H1 (cell line): ENCODE measurements around the gene MBP. TPM values are rescaled to one million over a fixed set of nuclear protein-coding genes. Genes with fewer than 3 reads are reported as not detected.

Experiments used
- CTCF ChIA-PET: fragments of 300-600 bp; sonication (Branson Sonifier 250); formaldehyde crosslinking; loops from one replicate; lab custom pipeline; 2021; ENCODE audit not compliant: partially characterized antibody; lab: Charles Lee
- POLR2A ChIA-PET: fragments of 300-600 bp; sonication (Branson Sonifier 250); formaldehyde crosslinking; loops from one replicate; lab custom pipeline; 2021; ENCODE audit warnings: inconsistent platforms; ENCODE audit not compliant: partially characterized antibody; lab: Charles Lee
- DNase-seq, 2 experiments: peaks; one replicate each; pipeline versions ENCODE4 v3.0.0 to v3.0.0-alpha.2; 2010 to 2022; ENCODE audit warnings: low spot score in 2 of 2, low read depth in 1 of 2, mixed read lengths in 1 of 2
- FAIRE-seq: peaks from 2 replicates; lab custom pipeline; 2011; peaks lifted over from hg19 to GRCh38; lab: Jason Lieb, UNC
- H2AFZ ChIP-seq: 2 replicates; pipeline ENCODE4 v1.8.1; 2012; ENCODE audit warnings: low read length, inconsistent platforms
- H2AK5ac ChIP-seq: 2 replicates; pipeline ENCODE4 v1.6.1; 2013; ENCODE audit warnings: low read depth, low read length
- H2BK120ac ChIP-seq: replicated peaks from 2 replicates; pipeline ENCODE3; 2013; ENCODE audit warnings: low read depth, low read length, inconsistent platforms
- H2BK12ac ChIP-seq: 2 replicates; pipeline ENCODE4 v1.6.1; 2013; ENCODE audit warnings: low read depth, low read length
- H2BK15ac ChIP-seq: 2 replicates; pipeline ENCODE4 v1.6.1; 2013; ENCODE audit warnings: low read length
- H2BK20ac ChIP-seq: 2 replicates; pipeline ENCODE4 v1.6.1; 2013; ENCODE audit warnings: low read length
- H2BK5ac ChIP-seq: 2 replicates; pipeline ENCODE4 v1.6.1; 2013; ENCODE audit warnings: low read depth, low read length
- H3K14ac ChIP-seq: 2 replicates; pipeline ENCODE4 v1.6.1; 2013; ENCODE audit warnings: inconsistent platforms; ENCODE audit not compliant: insufficient read length
- H3K18ac ChIP-seq: 2 replicates; pipeline ENCODE4 v1.6.1; 2013; ENCODE audit warnings: low read length; ENCODE audit errors: extremely low read depth
- H3K23ac ChIP-seq: 2 replicates; pipeline ENCODE4 v1.6.1; 2013; ENCODE audit warnings: inconsistent platforms; ENCODE audit not compliant: insufficient read length
- H3K23me2 ChIP-seq: 2 replicates; pipeline ENCODE4 v1.6.1; 2013; ENCODE audit warnings: low read depth, low read length
- H3K27ac ChIP-seq: 2 replicates; pipeline ENCODE4 v1.6.1; 2011; ENCODE audit warnings: low read depth, low read length, inconsistent platforms
- H3K27me3 ChIP-seq, 4 experiments: replicated peaks in 1 of 4; 1 replicate in 1 of 4; 2 replicates in 3 of 4; pipeline versions ENCODE4 v1.6.1 to v1.8.1; 2011 to 2013; ENCODE audit warnings: low read length in 3 of 4, mild to moderate bottlenecking in 3 of 4, inconsistent platforms in 2 of 4, mixed read lengths in 2 of 4, moderate library complexity in 1 of 4; ENCODE audit not compliant: control insufficient read depth in 3 of 4, insufficient read depth in 3 of 4; ENCODE audit errors: extremely low read depth in 1 of 4
- H3K36me3 ChIP-seq, 4 experiments: 2 replicates each; pipeline versions ENCODE4 v1.6.1 to v1.8.1; 2011 to 2013; ENCODE audit warnings: mild to moderate bottlenecking in 4 of 4, low read length in 3 of 4, moderate library complexity in 2 of 4, control low read depth in 1 of 4, inconsistent platforms in 1 of 4; ENCODE audit not compliant: insufficient read depth in 4 of 4, control insufficient read depth in 2 of 4
- H3K4ac ChIP-seq: replicated peaks from 2 replicates; pipeline ENCODE3; 2013; ENCODE audit warnings: low read length, low read depth, mixed read lengths, inconsistent platforms; ENCODE audit not compliant: insufficient read length
- H3K4me1 ChIP-seq, 4 experiments: replicated peaks in 1 of 4; 1 replicate in 1 of 4; 2 replicates in 3 of 4; pipeline versions ENCODE4 v1.6.1 to v1.8.1; 2011 to 2013; ENCODE audit warnings: low read length in 3 of 4, inconsistent platforms in 2 of 4, mixed read lengths in 1 of 4; ENCODE audit not compliant: insufficient read depth in 4 of 4, control insufficient read depth in 3 of 4
- H3K4me2 ChIP-seq, 2 experiments: 2 replicates each; pipeline versions ENCODE4 v1.6.1 to v1.8.1; 2011 to 2013; ENCODE audit warnings: low read depth in 2 of 2, low read length in 2 of 2, control low read depth in 1 of 2, inconsistent platforms in 1 of 2, mild to moderate bottlenecking in 1 of 2; ENCODE audit not compliant: insufficient read depth in 1 of 2
- H3K4me3 ChIP-seq, 4 experiments: fragments of 200-600, 300-600 bp in 1 of 4; sonication (generic), shearing (Covaris generic), sonication (Bioruptor Twin) in 1 of 4; 2 replicates each; pipeline versions ENCODE4 v1.5.1 to v1.8.1; 2011 to 2016; ENCODE audit warnings: low read length in 4 of 4, low read depth in 3 of 4, control low read depth in 2 of 4, inconsistent platforms in 2 of 4, mild to moderate bottlenecking in 2 of 4, mixed read lengths in 1 of 4, moderate library complexity in 1 of 4; ENCODE audit not compliant: insufficient read depth in 2 of 4; ENCODE audit errors: extremely low read depth in 1 of 4
- H3K56ac ChIP-seq: replicated peaks from 2 replicates; pipeline ENCODE3; 2013; ENCODE audit warnings: low read depth, mild to moderate bottlenecking, mixed read lengths, low read length, inconsistent platforms; ENCODE audit not compliant: insufficient read length
- H3K79me1 ChIP-seq: 2 replicates; pipeline ENCODE4 v1.6.1; 2013; ENCODE audit warnings: low read depth, low read length, control low read depth
- H3K79me2 ChIP-seq, 2 experiments: 2 replicates each; pipeline versions ENCODE4 v1.6.1 to v1.8.1; 2012 to 2013; ENCODE audit warnings: low read length in 2 of 2, mild to moderate bottlenecking in 2 of 2, inconsistent platforms in 1 of 2; ENCODE audit not compliant: insufficient read depth in 2 of 2, control insufficient read depth in 1 of 2
- H3K9ac ChIP-seq, 4 experiments: replicated peaks in 1 of 4; 1 replicate in 1 of 4; 2 replicates in 3 of 4; pipeline versions ENCODE4 v1.6.1 to v1.8.1; 2011 to 2013; ENCODE audit warnings: low read depth in 3 of 4, low read length in 3 of 4, control low read depth in 2 of 4, mild to moderate bottlenecking in 2 of 4, moderate library complexity in 2 of 4, inconsistent platforms in 1 of 4; ENCODE audit errors: extremely low read depth in 1 of 4
- H3K9me3 ChIP-seq, 2 experiments: 2 replicates each; pipeline versions ENCODE4 v1.6.1 to v1.8.1; 2012 to 2013; ENCODE audit warnings: mild to moderate bottlenecking in 2 of 2, moderate library complexity in 2 of 2, control low read depth in 1 of 2, inconsistent platforms in 1 of 2, low read depth in 1 of 2, low read length in 1 of 2, mixed read lengths in 1 of 2; ENCODE audit not compliant: insufficient read depth in 2 of 2
- H4K20me1 ChIP-seq, 2 experiments: replicated peaks in 1 of 2; 2 replicates each; pipeline versions ENCODE3 to v1.8.1; 2011 to 2013; ENCODE audit warnings: inconsistent platforms in 2 of 2, low read length in 2 of 2, mild to moderate bottlenecking in 1 of 2; ENCODE audit not compliant: insufficient read depth in 2 of 2, control insufficient read depth in 1 of 2
- H4K5ac ChIP-seq: 2 replicates; pipeline ENCODE4 v1.6.1; 2013; ENCODE audit warnings: low read length, low read depth, mixed read lengths, inconsistent platforms; ENCODE audit not compliant: insufficient read length
- H4K8ac ChIP-seq: 2 replicates; pipeline ENCODE4 v1.8.0; 2013; ENCODE audit warnings: mild to moderate bottlenecking, moderate library complexity, low read length, inconsistent platforms; ENCODE audit not compliant: insufficient read depth; ENCODE audit errors: extremely low read depth
- H4K91ac ChIP-seq: replicated peaks from 2 replicates; pipeline ENCODE3; 2013; ENCODE audit warnings: low read length, mixed read lengths, inconsistent platforms; ENCODE audit not compliant: insufficient read length
- BACH1 ChIP-seq: IDR thresholded peaks from 2 replicates; pipeline ENCODE4 v1.6.1; 2012; ENCODE audit warnings: low read length, improper control_type of control experiment
- EP300 ChIP-seq, 2 experiments: IDR thresholded peaks; 1 replicate in 1 of 2; 2 replicates in 1 of 2; pipeline ENCODE4 v1.6.1; 2011 to 2012; ENCODE audit warnings: low read depth in 2 of 2, low read length in 2 of 2, mild to moderate bottlenecking in 2 of 2, borderline replicate concordance in 1 of 2, inconsistent platforms in 1 of 2, moderate library complexity in 1 of 2
- WGBS, 2 experiments: shearing (Covaris generic) in 1 of 2; methylation state at CpG; one replicate each; pipeline versions ENCODE4 v1.1.6 to v1.1.7; 2013 to 2015; ENCODE audit warnings: low lambda C conversion rate in 2 of 2, mixed read lengths in 2 of 2, inconsistent platforms in 1 of 2, low coverage in 1 of 2, missing lambda C conversion rate in 1 of 2; ENCODE audit not compliant: insufficient replicate concordance in 2 of 2, insufficient coverage in 1 of 2, insufficient read length in 1 of 2; ENCODE audit errors: extremely low coverage in 1 of 2, missing lambda C conversion rate in 1 of 2; 5-methylcytosine and 5-hydroxymethylcytosine counted together
- polyA plus RNA-seq, 7 experiments: library from polyadenylated mRNA; depleted of rRNA in 3 of 7; stranded (reverse) in 5 of 7; unstranded in 2 of 7; fragments of >200 nt in 5 of 7; fragments of 200-250 nt in 2 of 7; gene quantifications; 1 replicate in 5 of 7; 2 replicates in 1 of 7; 4 replicates in 1 of 7; pipeline versions ENCODE4 v1.2.1 to v1.2.3, GENCODE V29; 2011 to 2013; ENCODE audit warnings: missing spikeins in 2 of 7, mixed read lengths in 2 of 7
- total RNA-seq: library from RNA; stranded (reverse); fragmentation: NEBNext Ultra II Directional; extraction: Animal tissue kit (Norgen Biotek cat#: 25700); gene quantifications from 2 replicates; pipeline ENCODE4 v1.2.1, GENCODE V29; 2021

The MBP gene
- total and polyA plus RNA-seq, 2 of the 8 experiments (the other 6 are each of a cell fraction or from before 2014, with no cell fraction given): 7.7 to 19.2 TPM

GRCh38 chr18:77032181-77032701 is 100.3 kb downstream of the MBP start:
- no peak overlapping the region for H2AFZ ChIP-seq
- H3K23me2 ChIP-seq: peaks cover 5% of the 10 kb centered on the region; the same call in 1 of the 2 replicates
- no peak overlapping the region for H2BK5ac ChIP-seq
- H2BK15ac ChIP-seq: no peak overlapping the region
- no peak overlapping the region for H3K4me3 ChIP-seq
- no peak overlapping the region for H3K27ac ChIP-seq
- H2BK12ac ChIP-seq: no peak overlapping the region
- no peak overlapping the region for H4K8ac ChIP-seq
- H3K4me1 ChIP-seq: no peaks in the 10 kb centered on the region
- H3K79me2 ChIP-seq: no peaks in the 10 kb centered on the region
- H2AK5ac ChIP-seq: no peak overlapping the region
- no peak overlapping the region for H4K91ac ChIP-seq
- no peak for DNase-seq
- no peak overlapping the region for H3K4me2 ChIP-seq
- TF ChIP-seq EP300 (IDR thresholded peaks at IDR 0.05; ENCODE audit: borderline replicate concordance in 1 of 2, low read depth in 2 of 2, low read length in 2 of 2) (no peak), BACH1 (no peak)
- no peak overlapping the region for H3K56ac ChIP-seq
- no peak overlapping the region for H3K14ac ChIP-seq
- H2BK20ac ChIP-seq: no peak overlapping the region
- H4K20me1 ChIP-seq: no peaks in the 10 kb centered on the region
- CTCF ChIA-PET: interaction anchor here (0.6 to 1.2 kb wide), 7 partner anchors 11 to 141 kb away, joined by 3 to 4 read pairs (median 3); no protein-coding TSS in a partner anchor
- no peaks in the 10 kb centered on the region for H3K79me1 ChIP-seq
- no peaks in the 10 kb centered on the region; a peak in 1 of 4 replicates for H3K9me3 ChIP-seq
- WGBS, 2 experiments: 91% methylated on average over 19 of the region's 19 CpGs; no CpG with 5 or more reads in 1 of the 2 experiments
- H3K18ac ChIP-seq: no peak overlapping the region
- H4K5ac ChIP-seq: no peak overlapping the region
- H3K23ac ChIP-seq: no peak overlapping the region
- no peak for FAIRE-seq
- POLR2A ChIA-PET: interaction anchor here (1.0 kb wide), 1 partner anchor 15 kb away, joined by 3 read pairs; no protein-coding TSS in a partner anchor
- H3K36me3 ChIP-seq: no peaks in the 10 kb centered on the region
- no peak overlapping the region for H3K4ac ChIP-seq
- no peak overlapping the region for H3K9ac ChIP-seq
- no peak overlapping the region for H2BK120ac ChIP-seq
- no peaks in the 10 kb centered on the region for H3K27me3 ChIP-seq
